Omental fat pad (tissue), 4 donors: ENCODE data around the gene MAML1. TPM values are rescaled to one million over a fixed set of nuclear protein-coding genes. Genes with fewer than 3 reads are reported as not detected.

Experiments
- ATAC-seq: fragments of 150-250 bp; one replicate; pipeline ENCODE4 v1.9.1; 2016; ENCODE audit warnings: mild to moderate bottlenecking, moderate library complexity; ENCODE audit not compliant: low FRiP score
- DNase-seq: peaks from one replicate; pipeline ENCODE4 v3.0.0-alpha.2; 2019; ENCODE audit warnings: low spot score
- total RNA-seq, 4 donors: library from RNA; depleted of rRNA; stranded (reverse); fragments of >200 nt; gene quantifications; one replicate each; pipeline ENCODE4 v1.1.0, GENCODE V29; 2016
- TF ChIP-seq, protein P1 (sequence below), 3 donors: fragments of 450-650 bp; IDR thresholded peaks; one replicate each; pipeline ENCODE4 v1.5.1; 2016 to 2017; ENCODE audit warnings: antibody characterized with exemption in 3 of 3, mild to moderate bottlenecking in 3 of 3, moderate library complexity in 2 of 3

The MAML1 gene
- total RNA-seq, 4 donors from 2014 or later, result 12.6 to 28.1 (median 21.1) TPM

DNA sequence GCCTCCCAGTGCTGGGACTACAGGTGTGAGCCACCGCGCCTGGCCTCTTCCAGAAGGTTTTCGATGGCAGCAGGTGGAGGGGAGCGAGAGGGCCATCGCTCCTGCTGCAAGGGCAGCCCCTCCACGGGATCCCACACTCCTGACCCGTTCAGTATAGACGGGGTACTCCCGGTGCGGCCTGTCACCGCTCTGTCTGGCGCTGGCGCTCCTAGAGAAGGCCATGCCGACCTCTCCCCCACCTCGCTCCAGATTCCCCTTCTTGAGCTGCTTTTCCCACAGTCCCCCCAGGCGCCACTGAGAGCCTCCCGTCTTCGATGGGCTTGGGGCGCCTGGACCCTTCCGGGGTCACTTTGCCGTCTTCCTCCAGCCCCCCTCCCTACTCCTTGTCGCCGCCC lies 83.8 kb downstream of the MAML1 start:
- TF ChIP-seq, protein P1, sequence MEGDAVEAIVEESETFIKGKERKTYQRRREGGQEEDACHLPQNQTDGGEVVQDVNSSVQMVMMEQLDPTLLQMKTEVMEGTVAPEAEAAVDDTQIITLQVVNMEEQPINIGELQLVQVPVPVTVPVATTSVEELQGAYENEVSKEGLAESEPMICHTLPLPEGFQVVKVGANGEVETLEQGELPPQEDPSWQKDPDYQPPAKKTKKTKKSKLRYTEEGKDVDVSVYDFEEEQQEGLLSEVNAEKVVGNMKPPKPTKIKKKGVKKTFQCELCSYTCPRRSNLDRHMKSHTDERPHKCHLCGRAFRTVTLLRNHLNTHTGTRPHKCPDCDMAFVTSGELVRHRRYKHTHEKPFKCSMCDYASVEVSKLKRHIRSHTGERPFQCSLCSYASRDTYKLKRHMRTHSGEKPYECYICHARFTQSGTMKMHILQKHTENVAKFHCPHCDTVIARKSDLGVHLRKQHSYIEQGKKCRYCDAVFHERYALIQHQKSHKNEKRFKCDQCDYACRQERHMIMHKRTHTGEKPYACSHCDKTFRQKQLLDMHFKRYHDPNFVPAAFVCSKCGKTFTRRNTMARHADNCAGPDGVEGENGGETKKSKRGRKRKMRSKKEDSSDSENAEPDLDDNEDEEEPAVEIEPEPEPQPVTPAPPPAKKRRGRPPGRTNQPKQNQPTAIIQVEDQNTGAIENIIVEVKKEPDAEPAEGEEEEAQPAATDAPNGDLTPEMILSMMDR (IDR thresholded peaks at IDR 0.05), result no peak
- no peak for ATAC-seq
- no peak for DNase-seq

DNA sequence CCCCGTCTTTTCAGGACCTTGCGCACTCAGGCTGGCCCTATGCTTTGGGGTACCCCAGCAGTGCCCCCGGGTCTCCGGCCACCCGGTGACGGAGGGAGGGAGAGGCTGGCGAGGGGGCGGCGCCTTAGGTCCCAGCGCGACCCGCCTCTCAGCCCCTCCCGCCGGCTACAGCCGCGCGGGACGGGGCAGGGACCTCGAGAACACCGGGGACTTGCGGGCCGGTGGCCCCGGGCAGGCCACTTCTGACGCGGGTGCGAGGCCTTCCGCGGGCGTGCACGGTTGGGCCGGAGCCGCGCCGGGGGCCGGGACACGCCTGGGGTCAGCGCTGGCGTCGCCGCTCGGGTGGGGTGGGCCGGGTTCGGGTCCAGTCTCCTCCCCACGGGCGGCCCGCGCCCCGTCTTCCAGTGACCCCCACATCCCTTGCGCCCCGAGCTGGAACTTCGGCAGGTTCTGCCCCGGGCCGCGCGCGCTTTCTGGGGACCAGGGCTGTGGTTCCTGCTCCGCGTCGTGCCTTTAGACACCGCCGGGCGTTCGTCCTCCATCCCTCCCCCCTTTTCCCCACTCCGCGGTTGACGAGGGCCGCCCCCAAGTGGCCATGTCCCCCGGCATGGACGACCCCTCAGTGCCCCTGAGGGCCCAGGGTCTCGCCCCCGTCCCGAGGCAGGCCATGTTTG lies 84.3 kb downstream of the MAML1 start:
- ATAC-seq (no peak), DNase-seq (no peak)
- TF ChIP-seq, protein P1 (IDR thresholded peaks at IDR 0.05), result no peak

DNA sequence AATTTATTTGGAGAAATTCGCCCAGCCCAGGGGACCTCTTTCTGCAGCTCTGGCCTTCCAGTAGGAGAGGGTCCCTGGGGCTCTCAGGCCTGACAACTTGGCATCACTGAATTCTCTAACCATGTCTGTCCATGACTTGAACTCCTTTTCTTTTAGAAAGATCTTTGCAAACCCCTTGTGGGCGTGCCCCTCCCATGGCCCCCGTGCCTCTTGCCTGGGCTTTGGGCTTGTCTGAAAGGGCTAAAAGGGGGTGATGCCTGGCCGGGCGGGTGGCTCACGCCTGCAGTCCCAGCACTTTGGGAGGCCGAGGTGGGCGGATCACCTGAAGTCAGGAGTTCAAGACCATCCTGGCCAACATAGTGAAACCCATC lies 84.8 kb downstream of the MAML1 start:
- DNase-seq, result no peak

DNA sequence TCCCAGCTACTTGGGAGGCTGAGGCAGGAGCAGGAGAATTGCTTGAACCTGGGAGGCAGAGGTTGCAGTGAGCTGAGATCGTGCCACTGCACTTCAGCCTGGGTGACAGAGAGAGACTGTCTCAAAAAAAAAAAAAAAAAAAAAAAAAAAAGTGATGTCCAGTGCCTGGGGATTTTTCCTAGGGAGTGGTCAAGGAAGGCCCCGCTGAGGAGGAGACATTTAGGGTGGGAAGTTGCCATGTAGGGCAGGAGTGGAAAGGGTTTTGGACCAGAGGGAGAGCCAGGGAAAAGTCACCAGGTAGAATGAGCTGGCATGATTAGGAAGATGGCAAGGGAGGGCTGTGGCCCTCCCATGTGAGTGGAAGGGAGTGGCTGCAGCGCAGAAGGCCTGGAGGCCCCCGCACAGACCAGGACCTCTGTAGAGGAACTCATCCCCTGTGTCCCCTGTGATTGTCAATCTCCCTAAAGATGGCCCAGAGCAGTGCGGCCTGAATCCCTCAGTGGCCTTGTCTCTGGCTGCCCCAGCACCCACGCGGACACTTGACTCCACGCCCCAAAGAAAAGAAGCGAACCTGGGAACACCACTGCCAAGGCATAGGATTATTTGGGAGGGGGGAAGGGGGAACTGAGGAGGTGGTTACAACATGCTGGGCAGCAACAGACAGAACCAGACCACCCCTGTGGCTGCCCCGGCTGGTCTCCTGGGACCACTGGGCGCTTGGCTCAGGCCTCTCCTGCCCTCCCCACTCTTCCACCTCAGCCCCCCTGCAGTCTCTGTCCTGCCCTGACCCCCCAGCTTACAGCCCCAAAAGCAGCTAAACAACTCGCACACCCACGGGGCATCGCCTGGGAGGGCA lies 85.5 kb downstream of the MAML1 start:
- DNase-seq (no peak), ATAC-seq (no peak)
- TF ChIP-seq, protein P1 (IDR thresholded peaks at IDR 0.05), result no peak

More for the DNA sequence above, 84.8 kb downstream of the MAML1 start:
- TF ChIP-seq, protein P1 (IDR thresholded peaks at IDR 0.05), result no peak
- ATAC-seq, result no peak

DNA sequence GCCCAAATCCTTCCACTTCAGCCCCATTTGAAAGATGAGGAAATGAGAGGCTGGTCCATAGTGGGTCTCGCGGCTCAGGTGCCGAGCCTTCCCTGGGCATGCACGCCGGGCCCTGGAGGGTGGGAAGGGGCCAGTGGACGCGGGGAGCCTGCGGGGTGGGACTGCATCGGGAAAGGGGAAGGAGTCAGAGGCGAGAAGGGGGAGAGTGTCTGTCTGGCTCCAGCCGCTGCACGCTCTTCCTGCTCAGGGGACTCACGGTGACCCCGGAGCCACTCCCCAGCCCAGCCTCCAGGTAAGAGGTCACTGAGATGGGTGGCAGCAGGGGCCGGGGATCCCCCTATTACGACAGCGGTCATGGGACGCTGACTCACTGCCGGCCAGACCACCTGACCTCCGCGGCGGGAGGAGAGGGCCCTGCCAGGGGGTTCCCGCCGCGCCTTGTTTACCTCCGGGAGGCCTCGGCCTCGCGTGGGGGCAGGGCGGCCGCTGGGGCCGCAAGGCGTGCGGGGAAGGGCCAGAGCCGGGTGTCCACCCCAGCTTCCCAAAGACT lies 86.2 kb downstream of the MAML1 start:
- TF ChIP-seq, protein P1 (IDR thresholded peaks at IDR 0.05), result no peak
- ATAC-seq, result peak; percentile 70
- peak; percentile 93 for DNase-seq

DNA sequence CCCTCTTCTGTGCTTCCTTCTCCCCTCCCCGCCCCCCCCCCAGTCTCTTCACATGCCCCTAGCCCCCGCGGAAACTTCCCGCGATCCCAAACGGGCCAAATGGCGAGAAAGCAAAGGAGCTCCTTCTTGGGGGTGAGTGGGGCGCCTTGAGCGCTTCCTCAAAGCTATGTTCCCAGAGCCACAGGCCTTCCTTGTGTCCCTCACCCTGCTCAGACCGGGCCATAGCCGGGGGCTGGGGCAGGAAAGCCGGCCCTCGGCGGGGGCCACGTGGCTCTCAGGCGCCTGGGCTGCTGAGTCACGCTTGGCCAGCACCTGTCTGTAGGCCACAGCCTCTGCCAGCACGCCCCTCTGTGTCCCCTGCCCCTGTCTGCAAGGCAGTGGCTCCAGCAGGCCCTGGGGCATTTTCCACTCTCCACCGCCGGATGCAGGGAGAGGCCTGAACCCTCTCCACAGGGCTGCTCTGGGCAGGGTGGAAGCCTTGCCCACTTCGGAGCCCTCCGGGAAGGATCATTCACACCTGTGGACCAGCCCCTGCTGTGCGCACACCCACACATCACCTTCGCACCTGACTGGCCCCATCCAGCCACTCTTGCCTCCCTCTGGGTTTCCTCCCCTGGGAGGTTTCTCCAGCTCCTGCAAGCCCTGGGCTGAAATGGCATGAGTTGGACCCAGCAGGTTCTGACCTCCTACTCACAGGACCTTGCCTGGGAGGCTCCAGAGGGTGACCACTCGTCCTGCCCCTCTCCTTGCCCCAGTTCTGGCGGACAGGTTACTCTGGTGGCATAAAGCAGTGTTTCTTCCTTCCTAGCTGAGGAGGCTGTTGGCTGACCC lies 86.9 kb downstream of the MAML1 start:
- DNase-seq (no peak), ATAC-seq (peak; percentile 45)
- TF ChIP-seq, protein P1 (IDR thresholded peaks at IDR 0.05), result no peak
